HepG2 (cell line): ENCODE results near the gene RAD52. TPM values are rescaled to one million over a fixed set of nuclear protein-coding genes. Genes with fewer than 3 reads are reported as not detected.

Experiments
- ATF7-NPFF ChIP-seq: sonication (generic); formaldehyde crosslinking; IDR thresholded peaks from 2 replicates; pipeline ENCODE4 v1.8.1; 2023; ENCODE audit warnings: mild to moderate bottlenecking, low read depth, missing genetic modification reagents, moderate library complexity
- BCL3 ChIP-seq: sonication (generic); formaldehyde crosslinking; IDR thresholded peaks from 2 replicates; pipeline ENCODE4 v1.5.1; 2020; ENCODE audit warnings: mild to moderate bottlenecking, missing genetic modification reagents, moderate library complexity
- CCDC6 ChIP-seq: sonication (generic); formaldehyde crosslinking; IDR thresholded peaks from 2 replicates; pipeline ENCODE4 v1.8.1; 2022; ENCODE audit warnings: mild to moderate bottlenecking, missing genetic modification reagents, moderate library complexity
- ESRRA ChIP-seq: sonication (generic); formaldehyde crosslinking; IDR thresholded peaks from 2 replicates; pipeline ENCODE4 v1.5.1; 2020; ENCODE audit warnings: mild to moderate bottlenecking, low read depth, missing genetic modification reagents
- GMEB2 ChIP-seq: IDR thresholded peaks from 2 replicates; pipeline ENCODE4 v1.6.1; 2016; ENCODE audit warnings: missing biosample characterization, missing genetic modification reagents, low read depth
- SMYD3 ChIP-seq: sonication (generic); formaldehyde crosslinking; IDR thresholded peaks from 2 replicates; pipeline ENCODE4 v1.8.1; 2023; ENCODE audit warnings: mild to moderate bottlenecking, missing genetic modification reagents
- TAF1 ChIP-seq: sonication (generic); formaldehyde crosslinking; IDR thresholded peaks from 2 replicates; pipeline ENCODE4 v1.4.0; 2020; ENCODE audit warnings: missing genetic modification reagents
- TAF15 ChIP-seq: fragments of 200-400 bp; formaldehyde crosslinking; IDR thresholded peaks from one replicate; pipeline ENCODE4 v1.6.1; 2018; ENCODE audit warnings: mild to moderate bottlenecking, low read depth, low read length; ENCODE audit not compliant: poor library complexity, severe bottlenecking
- TERF1 ChIP-seq: sonication (generic); formaldehyde crosslinking; IDR thresholded peaks from 2 replicates; pipeline ENCODE4 v1.8.0; 2022; ENCODE audit warnings: mild to moderate bottlenecking, missing genetic modification reagents, moderate library complexity
- U2AF2 ChIP-seq: fragments of 200-400 bp; formaldehyde crosslinking; IDR thresholded peaks from 2 replicates; pipeline ENCODE4 v1.6.1; 2017; ENCODE audit warnings: low read depth, mild to moderate bottlenecking, low read length
- XRCC5 ChIP-seq: fragments of 200-400 bp; formaldehyde crosslinking; optimal IDR thresholded peaks from 2 replicates; pipeline ENCODE3; 2017; ENCODE audit warnings: mild to moderate bottlenecking, low read length
- ZHX2 ChIP-seq, 2 experiments: sonication (generic) in 1 of 2; formaldehyde crosslinking in 1 of 2; IDR thresholded peaks; 2 replicates each; pipeline versions ENCODE4 v1.6.1 to v1.9.0; 2014 to 2022; ENCODE audit warnings: antibody characterized with exemption in 1 of 2, borderline replicate concordance in 1 of 2, inconsistent platforms in 1 of 2, low read depth in 1 of 2, missing genetic modification reagents in 1 of 2
- ZNF280B ChIP-seq: sonication (generic); formaldehyde crosslinking; IDR thresholded peaks from 2 replicates; pipeline ENCODE4 v1.5.0; 2020; ENCODE audit warnings: missing genetic modification reagents, mild to moderate bottlenecking, borderline replicate concordance
- ZNF317 ChIP-seq: sonication (generic); formaldehyde crosslinking; IDR thresholded peaks from 2 replicates; pipeline ENCODE4 v1.5.0; 2020; ENCODE audit warnings: mild to moderate bottlenecking, missing genetic modification reagents
- ZNF430 ChIP-seq: sonication (generic); formaldehyde crosslinking; IDR thresholded peaks from 2 replicates; pipeline ENCODE4 v1.9.0; 2021; ENCODE audit warnings: mild to moderate bottlenecking, missing genetic modification reagents
- ZNF432 ChIP-seq: sonication (generic); formaldehyde crosslinking; IDR thresholded peaks from 2 replicates; pipeline ENCODE4 v1.5.0; 2020; ENCODE audit warnings: missing genetic modification reagents, mild to moderate bottlenecking, borderline replicate concordance
- polyA plus RNA-seq, 8 experiments: library from polyadenylated mRNA; depleted of rRNA in 3 of 8; stranded (reverse) in 7 of 8; unstranded in 1 of 8; fragments of >200 nt; fragmentation: Illumina TruSeq in 4 of 8; extraction: Trizol in 4 of 8; gene quantifications; 2 replicates each; pipeline versions ENCODE4 v1.2.1 to v1.2.3, GENCODE V29; 2011 to 2016; ENCODE audit warnings: low read depth in 4 of 8, missing spikeins in 1 of 8, mixed read lengths in 1 of 8; ENCODE audit not compliant: insufficient read depth in 1 of 8
- total RNA-seq, 5 experiments: library from RNA; depleted of rRNA; stranded (reverse); fragments of >200 nt; fragmentation: Illumina TruSeq; extraction: Trizol; gene quantifications; 2 replicates each; pipeline ENCODE4 v1.2.3, GENCODE V29; 2016; ENCODE audit warnings: low read depth in 1 of 5

RAD52 gene
- total and polyA plus RNA-seq, 2 of the 13 experiments (the other 11 are each of a cell fraction or from before 2014, with no cell fraction given): 14.3 to 19.9 TPM

- TF ChIP-seq ZNF280B (peak; percentile 39; the same call in 1 of the 2 replicates), U2AF2 (no peak), ZNF432 (CRISPR knock-in tag) (no peak), ZHX2 (IDR thresholded peaks at IDR 0.05; ENCODE audit: low read depth) (no peak), ZHX2 (CRISPR knock-in tag; IDR thresholded peaks at IDR 0.05; ENCODE audit: borderline replicate concordance) (no peak), TAF1 (peak; percentile 93), ATF7-NPFF (CRISPR knock-in tag) (peak; percentile 60), ZNF430 (CRISPR knock-in tag) (peak; percentile 81), XRCC5 (peak; percentile 81), TERF1 (CRISPR knock-in tag) (no peak), ESRRA (CRISPR knock-in tag) (peak; percentile 44; the same call in 1 of the 2 replicates), GMEB2 (CRISPR knock-in tag) (peak; percentile 45; the same call in 1 of the 2 replicates), SMYD3 (CRISPR knock-in tag) (no peak), TAF15 (no peak), CCDC6 (CRISPR knock-in tag) (peak; percentile 59), BCL3 (CRISPR knock-in tag) (peak; percentile 76; the same call in 1 of the 2 replicates), ZNF317 (CRISPR knock-in tag) (peak; percentile 74; the same call in 1 of the 2 replicates)
Observed at GRCh38 chr12:949453-950191, at the start of gene RAD52 (continued).
